RPMI7951 (cell line): ENCODE data around the gene SUMO3. TPM values are rescaled to one million over a fixed set of nuclear protein-coding genes. Genes with fewer than 3 reads are reported as not detected.
"Not testable (repeated sequence)": the region's sequence is repeated elsewhere in the genome, so short reads cannot be mapped to it uniquely, and the experiment has no call there.

Experiments
- DNase-seq: peaks from one replicate; pipeline ENCODE4 v3.0.0-alpha.2; 2012; ENCODE audit warnings: low read depth
- total RNA-seq: library from RNA; depleted of rRNA; stranded (reverse); fragments of >200 nt; shearing (Covaris generic); gene quantifications from 2 replicates; pipeline ENCODE4 v1.2.3, GENCODE V29; 2014

Gene SUMO3
- total RNA-seq, 1 experiment from 2014 or later = 100.0 TPM

DNA sequence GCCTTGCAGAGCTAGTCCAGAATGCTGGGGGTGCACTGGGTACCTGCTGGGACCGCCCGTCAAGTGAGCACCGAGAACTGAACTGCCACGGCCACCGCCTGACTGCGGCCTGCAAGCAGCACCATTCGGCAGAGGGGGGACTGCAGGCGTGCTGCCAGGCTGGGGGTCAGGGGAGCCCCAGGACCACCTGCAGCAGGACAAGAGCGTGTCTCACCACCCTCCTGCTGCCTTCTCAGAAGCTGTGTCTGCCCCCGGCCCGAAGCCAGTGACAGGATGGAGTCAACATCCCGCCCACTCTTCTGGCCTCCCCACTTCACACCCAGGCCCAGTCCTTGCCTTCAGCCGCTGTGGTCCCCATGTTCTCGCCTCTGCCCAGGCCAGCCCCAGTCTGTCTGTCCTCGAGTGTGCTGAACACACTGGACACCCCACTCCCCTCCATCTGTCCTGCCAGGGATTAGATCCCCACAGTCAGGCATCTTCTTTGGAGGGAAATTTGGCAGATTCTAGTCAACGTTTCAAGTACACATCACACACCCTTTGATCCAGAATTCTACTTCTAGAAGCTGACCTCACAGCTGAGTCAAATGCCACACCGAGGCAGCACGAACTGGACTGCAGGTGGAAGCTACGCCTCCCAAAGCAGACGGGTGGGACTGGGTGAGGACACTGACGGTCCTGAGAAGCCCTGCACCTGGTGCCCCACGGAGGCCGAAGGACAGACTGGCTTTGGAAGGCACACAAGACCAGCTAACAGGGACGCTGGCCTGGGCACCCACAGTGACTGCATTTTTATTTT is 29.6 kb upstream of the SUMO3 start:
- no peak for DNase-seq

DNA sequence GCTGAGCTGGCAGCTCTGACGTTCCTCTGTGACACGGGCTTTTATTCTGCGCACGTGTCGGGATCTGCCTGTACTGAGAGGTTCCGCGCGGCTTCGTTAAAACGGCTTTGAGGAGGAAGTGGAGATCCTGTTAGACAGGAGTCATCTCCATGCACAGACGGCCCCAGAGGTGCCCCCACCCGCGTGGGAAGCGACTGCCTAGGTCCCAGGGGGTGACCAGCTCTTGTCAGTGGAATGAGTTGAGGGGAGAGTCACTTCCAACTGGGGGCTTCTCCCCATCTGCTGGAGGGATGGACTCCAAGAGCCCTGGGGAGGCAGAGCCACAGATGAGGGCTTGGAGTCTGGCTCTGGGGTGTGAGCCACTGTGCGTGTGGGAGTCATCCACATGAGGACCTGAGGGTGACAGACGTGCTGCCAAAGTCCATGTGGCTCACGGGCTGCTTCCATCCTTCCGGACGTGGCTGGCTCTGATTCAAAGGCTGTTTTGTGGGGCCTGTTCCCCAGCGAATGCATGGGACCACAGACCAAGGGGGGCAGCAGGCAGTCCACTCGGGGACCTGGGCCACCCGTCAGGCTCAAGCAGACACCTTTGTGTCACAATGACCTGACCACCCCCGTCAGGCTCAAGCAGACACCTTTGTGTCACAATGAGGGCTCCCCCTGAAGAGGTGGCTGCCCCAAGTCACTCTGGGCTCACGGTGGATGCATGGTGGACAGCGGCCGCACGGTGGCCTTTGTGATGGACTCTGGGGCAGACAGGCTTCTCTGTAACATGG is 28.8 kb upstream of the SUMO3 start:
- DNase-seq = peak; percentile 54

DNA sequence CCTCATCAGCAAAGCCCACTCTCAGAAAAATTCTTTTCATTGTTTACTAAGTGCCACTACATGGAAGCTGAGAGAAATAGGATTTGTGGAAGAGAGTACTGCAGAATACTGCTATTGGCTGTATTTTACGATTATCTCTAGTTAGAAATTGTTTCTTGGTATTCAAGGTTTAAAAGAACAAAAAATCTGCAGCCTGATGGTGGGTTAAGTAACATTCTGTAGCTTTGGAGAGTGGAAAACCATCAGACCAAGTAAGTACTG is 28.3 kb upstream of the SUMO3 start:
- no peak for DNase-seq

DNA sequence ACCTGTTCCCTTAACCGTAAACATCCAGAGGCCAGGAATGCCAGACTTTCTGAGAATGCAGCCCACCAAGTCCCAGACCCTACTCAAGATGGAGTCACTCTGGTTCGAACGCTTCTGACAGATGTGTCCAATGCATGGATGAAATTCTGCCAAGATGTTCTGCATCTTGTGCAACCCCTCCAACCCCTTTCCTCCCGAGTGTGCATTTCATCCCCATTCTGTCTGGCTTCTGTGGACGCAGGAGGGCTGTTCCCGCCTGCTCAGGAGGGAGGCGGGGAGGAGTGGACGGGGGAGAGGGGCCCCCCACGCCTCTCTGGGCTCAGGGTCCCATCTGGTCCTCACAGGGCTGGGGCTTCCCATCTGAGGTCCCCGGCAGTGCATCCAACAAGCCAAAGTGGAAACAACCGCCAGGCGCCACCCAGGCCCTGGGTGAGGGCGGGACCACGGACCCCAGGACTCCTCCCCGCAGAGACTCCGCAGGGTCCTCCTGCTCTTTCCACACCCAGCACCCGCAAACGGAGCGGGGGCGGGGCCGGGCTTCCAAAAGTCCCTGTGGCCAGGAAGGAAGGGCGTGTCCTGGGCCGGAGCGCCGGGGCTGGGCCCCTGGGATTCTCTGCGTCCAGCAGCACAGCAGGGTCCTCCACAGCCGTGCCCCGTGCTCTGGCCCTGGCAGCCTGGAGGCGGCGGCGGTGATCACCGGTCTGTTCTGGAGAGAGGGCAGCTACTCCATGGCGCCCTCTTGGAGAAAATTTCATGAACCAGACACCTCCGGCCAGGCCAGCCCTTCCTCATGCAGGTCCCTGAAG is 27.8 kb upstream of the SUMO3 start:
- peak; percentile 75 for DNase-seq

DNA sequence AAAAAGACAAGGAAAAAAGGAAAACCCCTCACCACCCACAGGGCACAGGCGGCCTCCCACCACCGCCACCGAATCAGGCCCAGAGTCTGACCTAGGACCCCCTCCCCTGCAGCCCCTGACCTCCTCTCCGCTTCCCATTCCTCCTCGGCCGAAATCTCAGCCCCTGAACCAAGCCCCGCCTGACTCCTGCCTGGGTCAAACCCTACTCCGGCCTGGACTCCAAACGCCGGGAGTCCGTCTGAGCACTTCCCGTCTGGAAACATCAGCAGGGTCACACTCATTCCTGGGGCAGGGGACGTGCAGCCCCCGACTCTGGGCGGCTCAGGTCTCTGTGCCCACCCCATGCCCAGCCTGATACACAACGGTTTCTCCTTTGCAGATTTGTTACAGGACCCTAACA is 26.4 kb upstream of the SUMO3 start:
- no peak for DNase-seq

DNA sequence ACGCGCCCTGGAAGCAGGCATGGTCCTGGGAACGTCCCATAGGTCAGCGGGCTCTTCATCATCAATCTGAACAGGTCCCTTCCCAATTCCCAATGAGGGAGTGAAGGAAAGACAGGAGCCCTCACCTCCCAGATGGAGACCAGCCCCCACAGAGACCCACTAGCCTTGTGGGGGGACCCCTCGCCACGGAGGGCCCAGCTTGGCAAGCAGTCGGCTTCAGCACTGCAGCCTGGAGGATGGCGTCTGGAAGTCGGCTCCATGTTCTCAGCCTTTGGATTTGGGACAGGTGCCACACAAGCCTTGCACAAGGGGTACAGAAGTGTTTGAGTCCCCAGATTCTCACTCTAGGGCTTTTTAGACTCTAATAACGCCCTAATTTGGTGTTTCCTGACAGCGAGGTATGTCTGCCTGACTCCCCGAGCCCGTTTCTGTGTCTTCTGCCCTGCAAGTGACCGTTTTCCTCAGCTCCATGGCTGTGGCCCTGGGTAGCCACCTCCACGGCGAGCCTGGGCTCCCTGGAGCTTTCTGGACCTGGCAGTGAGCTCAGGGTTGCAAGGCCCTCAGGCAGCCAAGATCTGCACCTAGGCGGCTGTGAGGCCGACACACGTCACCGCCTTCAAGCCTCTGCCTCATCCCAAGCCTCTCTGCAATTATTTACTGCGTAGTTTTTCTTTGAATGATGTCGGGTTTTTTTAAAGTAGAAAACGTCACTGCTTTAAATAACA is 25.0 kb upstream of the SUMO3 start:
- DNase-seq = no peak

DNA sequence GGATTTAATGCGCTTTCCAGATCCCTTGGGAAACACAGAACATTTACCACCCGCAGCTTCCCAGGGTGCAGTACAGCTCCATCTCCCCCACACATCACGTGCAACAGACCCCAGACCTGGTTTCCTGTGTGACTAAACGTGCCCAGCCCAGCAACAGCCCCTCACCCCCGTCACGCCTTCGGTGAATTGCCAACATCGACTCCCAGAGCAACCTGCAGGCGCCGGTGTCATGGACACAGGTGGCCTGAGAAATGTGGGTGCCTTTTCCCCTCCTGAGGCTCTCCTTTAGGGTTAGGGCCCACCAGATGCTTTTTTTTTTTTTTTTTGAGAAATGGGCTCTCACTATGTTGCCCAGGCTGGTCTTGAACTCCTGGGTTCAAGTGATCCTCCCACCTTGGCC is 24.2 kb upstream of the SUMO3 start:
- no peak for DNase-seq

DNA sequence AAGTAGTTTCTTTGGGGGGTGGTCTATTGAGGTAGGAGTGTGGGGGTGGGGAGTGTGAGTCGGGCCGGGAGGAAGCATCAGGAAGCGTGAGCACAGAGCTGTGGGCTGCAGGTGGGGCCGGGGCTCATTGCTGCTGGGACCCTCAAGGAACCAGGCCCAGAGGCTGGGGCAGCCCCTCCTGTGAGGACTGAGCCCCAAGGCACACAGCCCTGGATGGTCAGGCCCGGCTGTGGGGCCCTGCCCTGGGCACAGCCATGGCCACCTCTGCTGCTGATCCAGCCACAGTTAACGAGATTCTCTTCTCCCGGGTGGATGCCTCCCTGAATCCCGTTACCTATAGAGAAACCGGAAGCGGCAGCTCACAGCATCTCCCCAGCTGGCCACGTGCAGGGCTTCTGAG is 22.9 kb upstream of the SUMO3 start:
- DNase-seq = no peak

DNA sequence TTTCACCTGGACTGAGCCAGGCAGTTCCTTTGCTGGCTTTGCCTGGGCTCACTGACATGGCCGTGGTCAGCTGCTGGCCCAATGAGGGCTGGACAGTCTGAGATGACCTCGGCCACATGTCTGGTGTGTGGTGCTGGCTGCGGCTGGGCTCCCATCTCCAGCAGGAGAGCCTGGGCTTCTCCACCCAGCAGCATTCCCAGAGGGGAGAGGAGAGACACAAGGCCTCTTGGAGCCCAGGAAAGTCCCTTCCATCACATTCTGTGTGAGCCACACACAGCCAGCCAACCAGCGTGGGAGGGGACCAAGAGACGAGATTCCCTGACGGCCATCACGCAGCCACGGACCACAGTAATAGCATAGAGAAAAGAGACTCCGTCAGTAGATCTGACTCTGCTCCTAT is 21.1 kb upstream of the SUMO3 start:
- DNase-seq = no peak

DNA sequence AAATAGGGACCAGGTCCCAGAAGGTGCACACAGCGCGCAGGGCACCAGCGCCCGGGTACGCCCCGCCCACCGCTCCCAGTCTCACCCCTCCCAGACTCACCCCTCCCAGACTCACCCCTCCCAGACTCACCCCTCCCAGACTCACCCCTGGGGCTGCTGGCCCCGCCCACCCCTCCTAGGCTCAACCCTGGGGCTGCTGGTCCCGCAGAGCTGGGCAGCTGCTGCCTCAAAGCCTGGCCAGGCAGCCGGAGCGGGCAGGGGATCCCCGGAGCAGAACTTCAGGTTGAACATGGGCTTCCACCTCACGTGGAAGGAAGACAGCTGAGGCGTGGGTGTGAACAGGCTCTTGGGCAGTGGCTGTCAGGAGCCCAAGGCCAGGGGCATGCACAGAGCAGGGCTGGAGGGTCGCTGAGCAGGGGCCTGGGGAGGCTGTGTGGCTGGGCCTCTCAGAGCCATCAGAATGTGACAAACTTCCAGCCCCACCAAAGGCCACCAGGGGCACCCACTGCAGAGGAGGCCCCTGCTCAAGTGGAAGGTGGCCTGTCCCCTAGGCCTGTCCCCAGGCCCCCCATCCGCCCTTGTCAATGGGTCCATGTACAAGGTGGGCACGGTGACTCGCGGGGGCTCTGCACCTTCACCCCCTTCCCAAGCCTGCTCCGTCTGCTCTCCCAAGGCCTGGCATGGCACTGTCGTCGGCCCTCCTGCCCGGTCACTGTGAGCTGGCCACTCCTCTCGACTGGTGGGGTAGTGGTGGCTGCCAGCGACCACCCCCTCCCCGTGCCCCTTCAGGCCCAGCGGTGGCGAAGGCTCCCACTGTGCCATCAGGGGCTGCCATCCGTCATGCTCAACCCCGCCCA is 20.4 kb upstream of the SUMO3 start:
- no peak for DNase-seq

DNA sequence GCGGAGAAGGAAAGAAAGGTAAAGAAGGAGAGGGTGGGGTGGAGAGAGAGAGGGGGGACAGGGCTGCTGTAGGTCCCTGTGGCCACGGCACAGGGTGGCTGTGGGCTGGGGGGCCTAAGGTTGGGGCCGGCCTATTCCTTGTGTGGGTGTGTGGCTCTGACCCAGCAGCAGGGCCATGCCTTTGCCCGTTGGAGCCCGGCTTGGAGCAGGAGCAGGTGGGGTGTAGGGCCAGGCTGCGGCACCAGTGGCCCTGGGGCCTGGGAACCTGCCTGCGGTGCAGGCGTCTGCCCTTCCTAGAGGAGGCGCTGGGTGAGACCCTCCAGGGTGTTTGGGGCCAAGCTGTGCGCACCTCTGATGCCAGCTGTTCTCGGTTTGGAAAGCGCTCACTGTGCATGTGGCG is 19.7 kb upstream of the SUMO3 start:
- no peak for DNase-seq

DNA sequence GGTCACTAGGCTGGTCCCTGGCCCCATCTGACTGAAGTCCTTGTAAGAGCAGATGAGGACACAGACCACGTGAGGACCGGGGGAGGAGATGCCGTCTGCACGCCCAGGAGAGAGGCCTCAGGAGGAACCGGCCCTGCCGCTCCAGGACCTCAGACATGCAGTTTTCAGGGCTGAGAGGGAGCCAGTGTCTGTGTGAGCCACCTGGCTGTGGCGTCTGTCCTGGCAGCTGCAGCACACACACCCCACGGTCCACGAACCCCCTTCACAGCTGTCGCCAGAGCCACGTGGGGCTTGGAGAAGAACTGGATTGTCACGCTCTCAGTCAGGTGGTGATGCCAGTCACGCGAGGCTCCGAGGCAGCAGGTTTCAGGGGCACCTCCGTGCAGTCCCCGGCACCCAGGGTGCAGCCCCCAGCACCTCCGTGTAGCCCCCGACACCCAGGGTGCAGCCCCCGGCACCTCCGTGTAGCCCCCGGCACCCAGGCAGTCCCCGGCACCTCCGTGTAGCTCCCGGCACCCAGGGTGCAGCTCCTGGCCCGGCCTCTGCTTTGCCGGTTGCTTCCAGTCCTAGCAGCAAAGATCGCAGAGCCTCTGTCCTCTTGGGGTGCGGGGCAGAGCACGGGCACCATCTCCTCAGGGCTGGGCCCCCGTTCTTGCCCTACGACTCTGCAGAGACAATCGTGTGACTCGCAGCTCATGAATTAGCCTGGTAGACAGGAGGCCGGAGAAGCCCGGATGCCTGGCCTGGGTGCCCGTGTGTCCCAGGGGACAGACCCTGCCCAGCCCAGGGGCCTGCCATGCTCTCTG is 19.0 kb upstream of the SUMO3 start:
- peak; percentile 24 for DNase-seq

DNA sequence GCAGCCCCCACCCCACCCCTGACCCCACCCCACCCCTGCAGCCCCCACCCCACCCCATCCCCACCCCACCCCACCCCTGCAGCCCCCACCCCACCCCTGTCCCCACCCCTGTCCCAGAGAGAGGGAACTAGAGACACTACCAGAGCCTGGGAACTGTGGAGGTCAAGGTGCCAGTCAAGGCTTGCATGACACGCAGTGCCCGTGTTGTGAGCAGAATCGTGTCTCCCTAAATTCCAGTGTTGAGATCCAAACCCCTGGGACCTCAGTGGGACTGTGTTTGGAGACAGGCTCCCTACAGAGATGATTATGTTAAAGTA is 18.4 kb upstream of the SUMO3 start:
- no peak for DNase-seq

DNA sequence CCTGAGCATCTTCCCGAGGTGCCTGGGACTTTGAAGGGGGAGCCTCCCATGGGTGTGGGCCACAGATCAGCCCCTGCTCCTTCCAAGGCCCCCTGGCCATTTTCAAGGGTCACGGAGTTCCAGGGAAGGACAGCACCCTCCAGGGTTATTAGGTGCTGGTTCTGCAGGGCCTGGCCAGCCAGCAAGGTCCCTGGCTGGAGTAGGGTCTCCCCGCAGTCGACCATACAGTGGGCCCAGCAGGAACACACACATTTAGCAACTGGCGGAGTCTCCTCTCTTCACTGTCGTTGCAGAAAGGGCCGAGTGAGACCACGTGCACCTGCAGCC is 17.7 kb upstream of the SUMO3 start:
- DNase-seq = no peak

DNA sequence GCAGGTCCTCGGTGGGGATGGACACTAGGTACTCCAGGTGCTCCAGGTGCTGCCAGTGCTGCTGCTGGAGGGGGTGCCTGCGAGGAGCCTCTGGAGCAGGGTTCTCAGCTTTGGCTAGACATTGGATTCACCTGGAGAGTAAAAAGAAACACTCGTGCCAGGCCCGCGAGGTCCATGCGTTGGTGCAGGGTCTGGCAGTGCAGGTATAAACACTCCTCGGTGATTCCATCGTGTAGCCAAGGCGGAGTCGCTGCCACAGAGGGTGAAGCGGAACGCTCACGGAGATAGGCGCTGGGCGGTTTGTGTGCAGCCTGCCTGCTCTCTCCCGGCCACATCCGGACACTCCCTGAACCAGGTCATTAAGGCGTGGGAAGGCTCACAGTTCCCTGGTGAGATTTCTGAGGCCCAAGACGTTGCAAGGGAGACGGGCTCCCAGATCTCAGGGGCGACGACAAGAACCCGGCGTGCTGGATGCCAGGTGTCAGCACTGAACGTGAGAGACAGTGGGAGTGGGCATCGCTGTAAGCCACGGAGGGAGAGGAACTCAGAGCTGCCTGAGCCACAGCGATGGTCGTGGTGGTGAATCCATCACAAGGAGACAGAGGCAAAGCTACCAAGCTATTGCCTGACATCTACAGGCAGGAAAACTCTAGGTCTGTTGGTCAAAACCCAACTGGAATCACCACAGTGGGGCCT is 17.2 kb upstream of the SUMO3 start:
- DNase-seq = no peak

DNA sequence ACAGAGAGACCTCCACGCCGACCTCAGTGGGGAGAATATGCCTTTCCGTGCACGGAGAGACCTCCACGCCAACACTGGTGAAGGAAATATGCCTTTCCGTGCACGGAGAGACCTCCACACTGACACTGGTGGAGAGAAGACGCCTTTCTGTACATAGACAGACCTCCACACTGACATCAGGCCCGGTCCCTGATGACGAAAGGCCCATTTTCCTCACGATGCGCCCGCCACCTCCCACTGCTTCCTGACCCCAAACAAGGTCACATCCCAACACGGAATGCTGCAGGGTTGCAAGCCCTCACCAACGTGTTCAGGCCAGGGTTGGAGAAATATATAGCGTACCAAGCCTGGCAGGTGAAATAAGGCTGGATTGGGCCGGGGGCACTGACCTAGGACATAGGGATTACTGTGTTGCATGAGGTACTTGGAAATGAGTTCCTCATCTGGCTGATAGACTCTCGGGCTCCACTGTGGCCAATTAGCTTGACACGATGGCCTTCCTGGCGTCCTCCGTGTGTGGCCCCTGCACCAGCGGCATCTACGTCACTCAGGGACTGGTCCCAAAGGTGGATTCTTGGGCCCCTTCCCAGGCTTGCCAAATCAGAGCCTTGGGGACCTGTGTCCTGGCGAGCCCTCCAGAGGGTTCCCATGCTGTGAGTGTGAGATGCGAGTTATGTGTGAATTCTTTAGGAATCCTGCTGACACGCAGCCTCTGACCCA is 16.5 kb upstream of the SUMO3 start:
- no peak for DNase-seq

DNA sequence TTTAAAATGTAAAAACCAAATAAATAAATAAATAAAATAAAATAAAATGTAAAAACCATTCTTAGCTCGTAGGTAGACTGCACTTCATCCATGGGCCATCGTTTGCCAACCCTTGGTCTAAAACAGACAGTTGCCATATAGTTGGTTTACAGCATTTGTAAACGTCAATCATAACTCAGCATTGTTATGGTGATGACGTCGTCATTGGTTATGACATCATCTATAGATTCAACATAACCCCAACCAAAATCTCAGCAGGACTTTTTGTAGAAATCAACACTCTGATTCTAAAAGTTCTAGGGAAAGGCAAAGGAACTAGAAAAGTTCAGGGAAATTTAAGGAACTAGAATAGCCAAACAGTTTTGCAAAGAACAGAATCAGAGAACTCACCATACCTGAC is 15.8 kb upstream of the SUMO3 start:
- DNase-seq = no peak

DNA sequence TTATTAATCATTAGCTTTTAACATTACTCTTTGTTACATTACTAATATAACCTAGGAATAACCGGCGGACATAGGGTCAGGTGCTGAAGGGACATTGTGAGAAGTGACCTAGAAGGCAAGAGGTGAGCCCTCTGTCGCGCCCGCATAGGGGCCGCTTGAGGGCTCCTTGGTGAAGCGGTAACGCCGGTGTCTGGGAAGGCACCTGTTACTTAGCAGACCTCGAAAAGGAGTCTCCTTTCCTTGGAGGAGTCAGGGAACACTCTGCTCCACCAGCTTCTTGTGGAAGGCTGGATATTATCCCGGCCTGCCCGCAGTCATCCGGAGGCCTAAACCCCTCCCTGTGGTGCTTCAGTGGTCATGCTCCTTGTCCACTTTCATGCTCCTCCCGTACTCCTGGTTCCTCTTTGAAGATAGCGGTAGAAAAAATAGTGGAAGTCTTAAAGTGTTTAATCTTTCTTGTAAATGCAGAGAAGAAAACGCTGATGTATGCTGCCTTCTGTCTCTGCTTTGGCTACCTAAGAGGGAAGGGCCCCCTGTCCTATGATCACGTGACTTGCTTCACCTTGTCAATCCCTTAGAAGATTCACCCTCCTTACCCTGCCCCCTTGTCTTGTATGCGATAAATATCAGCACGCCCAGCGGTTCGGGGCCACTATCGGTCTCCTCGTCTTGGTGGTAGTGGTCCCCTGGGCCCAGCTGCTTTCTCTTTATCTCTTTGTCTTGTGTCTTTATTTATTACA is 14.8 kb upstream of the SUMO3 start:
- not testable (repeated sequence) for DNase-seq
